Measurements from ENCODE around the gene FGFR2. TPM values are rescaled to one million over a fixed set of nuclear protein-coding genes. Genes with fewer than 3 reads are reported as not detected.

FGFR2 gene
- total RNA-seq, 1 donor from 2014 or later = 135 TPM

- peak; percentile 76 for DNase-seq (ENCODE audit: low spot score)
Observed at GRCh38 chr10:121553511-121554264, 44.6 kb downstream of the FGFR2 start.

GRCh38 chr10:121552746-121553145 lies 45.5 kb downstream of the FGFR2 start:
- no peak for DNase-seq (ENCODE audit: low spot score)

GRCh38 chr10:121551210-121551885 lies 46.9 kb downstream of the FGFR2 start:
- no peak for DNase-seq (ENCODE audit: low spot score)

- DNase-seq (ENCODE audit: low spot score) = no peak
Observed at GRCh38 chr10:121544301-121544869, 53.9 kb downstream of the FGFR2 start.

- DNase-seq (ENCODE audit: low spot score) = peak; percentile 55
Observed at GRCh38 chr10:121543545-121543944, 54.7 kb downstream of the FGFR2 start.

- no peak for DNase-seq (ENCODE audit: low spot score)
Observed at GRCh38 chr10:121541450-121542120, 56.7 kb downstream of the FGFR2 start.

GRCh38 chr10:121540732-121541395 lies 57.4 kb downstream of the FGFR2 start:
- peak; percentile 57 for DNase-seq (ENCODE audit: low spot score)

- DNase-seq (ENCODE audit: low spot score) = no peak
Observed at GRCh38 chr10:121539786-121540185, 58.5 kb downstream of the FGFR2 start.

GRCh38 chr10:121536310-121536913 lies 61.8 kb downstream of the FGFR2 start:
- no peak for DNase-seq (ENCODE audit: low spot score)

GRCh38 chr10:121535381-121535780 lies 62.9 kb downstream of the FGFR2 start:
- DNase-seq (ENCODE audit: low spot score) = no peak

- no peak for DNase-seq (ENCODE audit: low spot score)
Observed at GRCh38 chr10:121532292-121532864, 65.9 kb downstream of the FGFR2 start.

GRCh38 chr10:121531830-121532178 lies 66.4 kb downstream of the FGFR2 start:
- no peak for DNase-seq (ENCODE audit: low spot score)

- DNase-seq (ENCODE audit: low spot score) = peak; percentile 66
Observed at GRCh38 chr10:121531076-121531829, 67.0 kb downstream of the FGFR2 start.

- no peak for DNase-seq (ENCODE audit: low spot score)
Observed at GRCh38 chr10:121530481-121531075, 67.7 kb downstream of the FGFR2 start.

- DNase-seq (ENCODE audit: low spot score) = peak; percentile 62
Observed at GRCh38 chr10:121527690-121528089, 70.6 kb downstream of the FGFR2 start.

- DNase-seq (ENCODE audit: low spot score) = no peak
Observed at GRCh38 chr10:121526801-121527221, 71.4 kb downstream of the FGFR2 start.

GRCh38 chr10:121526135-121526790 lies 72.0 kb downstream of the FGFR2 start:
- no peak for DNase-seq (ENCODE audit: low spot score)

GRCh38 chr10:121525251-121526134 lies 72.8 kb downstream of the FGFR2 start:
- DNase-seq (ENCODE audit: low spot score) = no peak
